ENCODE measurements around the gene GGN. TPM values are rescaled to one million over a fixed set of nuclear protein-coding genes. Genes with fewer than 3 reads are reported as not detected.

Gene GGN
- total RNA-seq, 1 experiment from 2014 or later = 0.47 TPM

DNA sequence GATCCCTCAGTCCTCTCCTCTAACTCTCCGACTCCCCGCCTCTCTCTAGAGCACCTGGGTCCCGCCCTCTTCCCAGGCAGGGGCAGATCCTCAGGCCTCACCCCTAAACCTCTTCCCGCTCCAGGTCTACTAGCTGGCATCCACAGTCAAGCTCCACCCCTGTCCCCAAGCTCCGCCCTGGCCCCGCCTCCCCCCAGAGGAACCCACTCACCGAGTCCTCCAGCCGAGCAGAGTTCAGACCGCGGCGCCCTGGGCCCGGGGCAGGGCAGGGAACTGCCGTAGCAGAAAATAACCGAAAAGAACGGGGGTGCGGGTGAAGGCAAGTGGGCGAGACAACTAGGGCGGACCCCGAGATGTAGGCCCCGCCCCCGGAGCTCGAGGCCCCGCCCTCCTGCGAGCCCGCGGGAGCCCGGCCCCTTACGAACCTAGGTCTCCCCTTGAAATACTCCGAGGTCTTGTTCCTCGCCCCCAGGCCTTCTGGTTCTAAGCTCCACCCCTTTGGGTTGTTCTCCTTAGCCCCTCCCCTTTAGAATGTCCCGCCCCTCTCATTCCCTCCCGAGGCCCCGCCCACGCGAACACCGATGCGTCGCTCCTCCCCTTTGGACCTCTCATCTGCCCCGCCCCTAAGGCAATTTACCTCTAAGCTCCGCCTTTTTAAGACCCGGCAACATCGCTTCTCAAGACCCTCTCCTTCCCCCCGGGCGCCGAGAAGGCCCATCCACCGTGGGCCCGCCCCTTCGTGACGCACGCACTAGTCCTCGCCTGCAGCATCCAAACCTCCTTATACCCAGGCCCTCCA, at the start of gene GGN (continued):
- TF ChIP-seq REST (IDR thresholded peaks at IDR 0.05; ENCODE audit: low read depth) = no peak

DNA sequence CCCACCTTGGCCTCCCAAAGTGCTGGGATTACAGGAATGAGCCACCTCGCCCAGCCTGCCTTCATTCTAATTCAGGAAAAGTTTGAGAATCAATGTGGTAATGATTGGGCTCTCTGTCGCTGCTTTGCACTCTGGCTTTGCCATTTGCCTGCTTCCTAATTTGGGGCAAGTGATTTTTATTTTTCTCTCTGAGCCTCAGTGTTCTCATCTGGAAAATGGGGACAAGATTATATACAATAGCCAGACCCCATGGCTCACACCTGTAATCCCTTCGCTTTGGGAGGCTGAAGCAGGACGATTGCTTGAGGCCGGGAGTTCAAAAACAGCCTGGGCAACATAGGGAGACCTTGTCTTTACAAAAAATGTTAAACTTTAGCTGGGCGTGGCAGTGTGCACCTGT, 49.5 kb upstream of the GGN start:
- no peaks in the 10 kb centered on the region for H3K9me3 ChIP-seq (ENCODE audit: control insufficient read depth in 1 of 2, insufficient read depth in 1 of 2, low read depth in 1 of 2, low read length in 2 of 2)
- TF ChIP-seq CEBPB (IDR thresholded peaks at IDR 0.05; ENCODE audit: low read depth) (no peak), JUND (IDR thresholded peaks at IDR 0.05) (no peak), TCF7L2 (IDR thresholded peaks at IDR 0.05; ENCODE audit: borderline replicate concordance, extremely low read depth, insufficient read depth, insufficient read length) (no peak), EZH2 (IDR thresholded peaks at IDR 0.05) (no peak), EGR1 (IDR thresholded peaks at IDR 0.05; ENCODE audit: low read depth) (no peak)
- TF ChIP-seq, protein P1, sequence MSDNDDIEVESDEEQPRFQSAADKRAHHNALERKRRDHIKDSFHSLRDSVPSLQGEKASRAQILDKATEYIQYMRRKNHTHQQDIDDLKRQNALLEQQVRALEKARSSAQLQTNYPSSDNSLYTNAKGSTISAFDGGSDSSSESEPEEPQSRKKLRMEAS (IDR thresholded peaks at IDR 0.05) = no peak
- TF ChIP-seq, protein P2, sequence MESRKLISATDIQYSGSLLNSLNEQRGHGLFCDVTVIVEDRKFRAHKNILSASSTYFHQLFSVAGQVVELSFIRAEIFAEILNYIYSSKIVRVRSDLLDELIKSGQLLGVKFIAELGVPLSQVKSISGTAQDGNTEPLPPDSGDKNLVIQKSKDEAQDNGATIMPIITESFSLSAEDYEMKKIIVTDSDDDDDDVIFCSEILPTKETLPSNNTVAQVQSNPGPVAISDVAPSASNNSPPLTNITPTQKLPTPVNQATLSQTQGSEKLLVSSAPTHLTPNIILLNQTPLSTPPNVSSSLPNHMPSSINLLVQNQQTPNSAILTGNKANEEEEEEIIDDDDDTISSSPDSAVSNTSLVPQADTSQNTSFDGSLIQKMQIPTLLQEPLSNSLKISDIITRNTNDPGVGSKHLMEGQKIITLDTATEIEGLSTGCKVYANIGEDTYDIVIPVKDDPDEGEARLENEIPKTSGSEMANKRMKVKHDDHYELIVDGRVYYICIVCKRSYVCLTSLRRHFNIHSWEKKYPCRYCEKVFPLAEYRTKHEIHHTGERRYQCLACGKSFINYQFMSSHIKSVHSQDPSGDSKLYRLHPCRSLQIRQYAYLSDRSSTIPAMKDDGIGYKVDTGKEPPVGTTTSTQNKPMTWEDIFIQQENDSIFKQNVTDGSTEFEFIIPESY (IDR thresholded peaks at IDR 0.05; ENCODE audit: extremely low read depth, insufficient replicate concordance, low read length) = no peak
- no peaks in the 10 kb centered on the region for H3K9me2 ChIP-seq (ENCODE audit: insufficient read depth)
- no TSS peak for BruUV-seq (replicated peaks)
- no peaks in the 10 kb centered on the region for H3K36me3 ChIP-seq (ENCODE audit: control insufficient read depth in 1 of 2, insufficient read depth in 2 of 2, low read length in 2 of 2)
- no peaks in the 10 kb centered on the region for H4K20me1 ChIP-seq (ENCODE audit: insufficient read depth)
- no peak overlapping the region for H3K4me3 ChIP-seq (replicated peaks in 1 of 2; ENCODE audit: low read depth in 1 of 2, low read length in 2 of 2)
- intact Hi-C loops (cut with micrococcal nuclease) = no loop called here
- H3K27ac ChIP-seq (ENCODE audit: low read depth, low read length) = no peak overlapping the region
- H2AFZ ChIP-seq (ENCODE audit: low read depth, low read length, poor library complexity, severe bottlenecking) = no peak overlapping the region
- ChIA-PET CTCF (no interaction called here), POLR2A (no interaction called here), RAD21 (ENCODE audit: low non-redundant PET in 1 of 2, low total read pairs in 2 of 2, uncharacterized antibody in 2 of 2, unreplicated experiment in 2 of 2) (no interaction called here)
- H3K4me2 ChIP-seq (ENCODE audit: low read length) = no peak overlapping the region
- no peak for DNase-seq (ENCODE audit: low read depth, low spot score)
- H3K27me3 ChIP-seq (ENCODE audit: insufficient read depth, low read length) = no peaks in the 10 kb centered on the region
- ATAC-seq = no peak
- peaks cover 0 to 15% of the 10 kb centered on the region in 2 experiments; a peak in 3 of 4 replicates for H3K4me1 ChIP-seq (ENCODE audit: control insufficient read depth in 1 of 2, insufficient read depth in 2 of 2, low read length in 2 of 2)
- no peak overlapping the region for H3K9ac ChIP-seq (ENCODE audit: low read length)
- no peaks in the 10 kb centered on the region for H3K79me2 ChIP-seq (ENCODE audit: insufficient read depth, low read length)

Measured in HCT116 (cell line).